NCI-H748 (cell line): ENCODE measurements around the gene IL1RAPL2.

Source experiments
- DNase-seq: peaks from one replicate; lab custom pipeline; 2025; ENCODE audit not compliant: unreplicated experiment; lab: John Stamatoyannopoulos, UW

The IL1RAPL2 gene

DNA sequence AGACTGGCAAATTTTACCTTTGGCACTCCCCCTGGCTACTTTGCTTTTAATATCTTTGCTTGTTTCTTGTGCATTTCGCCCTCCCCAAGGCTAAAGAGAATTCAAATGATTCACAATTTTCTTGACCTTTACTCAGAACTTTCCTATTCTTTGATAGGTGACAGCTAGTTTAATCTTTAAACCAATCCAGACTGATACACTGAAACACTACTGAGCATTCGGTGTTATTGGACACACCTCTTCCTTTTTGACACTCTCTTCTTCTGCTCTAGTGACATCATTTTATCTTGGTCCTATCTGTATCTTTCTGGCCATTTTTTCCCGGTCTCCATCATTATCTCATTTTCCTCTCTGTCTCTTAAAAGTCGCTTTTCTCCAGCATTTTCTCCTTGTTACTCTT, 103.1 kb downstream of the IL1RAPL2 start:
- DNase-seq: no peak

DNA sequence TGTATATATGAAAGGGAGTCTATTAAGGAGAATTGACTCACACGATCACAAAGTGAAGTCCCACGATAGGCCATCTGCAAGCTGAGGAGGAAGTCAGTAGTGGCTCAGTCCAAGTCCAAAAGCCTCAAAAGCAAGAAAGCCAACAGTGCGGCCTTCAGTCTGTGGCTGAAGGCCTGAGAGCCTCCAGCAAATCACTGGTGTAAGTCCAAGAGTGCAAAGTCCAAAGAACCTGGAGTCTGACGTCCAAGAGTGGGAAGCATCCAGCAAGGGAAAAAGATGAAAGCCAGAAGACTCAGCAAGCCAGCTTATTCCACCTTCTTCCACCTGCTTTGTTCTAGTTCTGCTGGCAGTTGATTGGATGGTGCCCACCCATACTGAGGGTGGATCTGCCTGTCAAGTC, 104.1 kb downstream of the IL1RAPL2 start:
- DNase-seq: no peak

DNA sequence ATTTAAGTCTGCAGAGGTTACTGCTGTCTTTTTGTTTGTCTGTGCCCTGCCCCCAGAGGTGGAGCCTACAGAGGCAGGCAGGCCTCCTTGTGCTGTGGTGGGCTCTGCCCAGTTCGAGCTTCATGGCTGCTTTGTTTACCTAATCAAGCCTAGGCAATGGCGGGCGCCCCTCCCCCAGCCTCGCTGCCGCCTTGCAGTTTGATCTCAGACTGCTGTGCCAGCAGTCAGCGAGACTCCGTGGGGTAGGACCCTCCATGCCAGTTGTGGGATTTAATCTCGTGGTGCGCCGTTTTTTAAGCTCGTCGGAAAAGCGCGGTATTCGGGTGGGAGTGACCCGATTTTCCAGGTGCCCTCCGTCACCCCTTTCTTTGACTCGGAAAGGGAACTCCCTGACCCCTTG, 111.5 kb downstream of the IL1RAPL2 start:
- peak; percentile 32 for DNase-seq

DNA sequence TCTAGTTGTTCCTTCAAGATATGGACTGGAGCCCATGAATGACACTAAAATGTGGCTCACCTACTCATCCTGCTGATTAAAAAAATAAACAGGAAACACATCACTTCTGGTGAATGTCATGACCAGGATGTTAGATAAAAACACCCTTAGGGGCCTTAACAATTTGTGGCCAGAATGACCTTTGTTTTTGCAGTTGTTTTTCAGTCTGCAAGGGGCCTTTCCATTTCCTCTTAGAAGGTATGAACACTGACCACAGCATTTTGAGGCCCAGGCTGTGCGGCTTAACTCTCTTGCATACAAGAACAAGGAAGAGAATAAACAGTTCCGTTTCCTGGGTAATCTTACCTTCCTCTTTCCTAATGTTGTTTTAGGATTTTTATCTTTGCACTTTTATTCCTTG, 113.2 kb downstream of the IL1RAPL2 start:
- DNase-seq: no peak

DNA sequence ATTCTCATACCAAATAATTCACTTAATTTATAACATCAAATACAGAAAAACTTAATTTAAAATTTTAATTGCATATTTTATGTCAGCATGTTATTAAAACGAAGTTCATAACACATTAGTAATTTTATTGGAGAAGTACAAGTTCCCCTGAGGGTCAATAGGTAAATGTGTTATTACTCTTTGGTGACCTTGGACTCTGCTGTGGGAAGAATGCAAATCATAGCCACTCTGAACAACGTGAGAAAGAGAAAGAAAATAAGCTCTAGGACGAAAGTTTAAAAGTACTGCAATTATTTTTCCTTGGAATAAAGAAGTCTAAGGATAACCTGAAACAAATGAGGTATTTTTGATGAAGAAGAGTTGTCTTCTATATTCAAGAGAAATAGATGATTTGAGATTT, 115.2 kb downstream of the IL1RAPL2 start:
- no peak for DNase-seq

DNA sequence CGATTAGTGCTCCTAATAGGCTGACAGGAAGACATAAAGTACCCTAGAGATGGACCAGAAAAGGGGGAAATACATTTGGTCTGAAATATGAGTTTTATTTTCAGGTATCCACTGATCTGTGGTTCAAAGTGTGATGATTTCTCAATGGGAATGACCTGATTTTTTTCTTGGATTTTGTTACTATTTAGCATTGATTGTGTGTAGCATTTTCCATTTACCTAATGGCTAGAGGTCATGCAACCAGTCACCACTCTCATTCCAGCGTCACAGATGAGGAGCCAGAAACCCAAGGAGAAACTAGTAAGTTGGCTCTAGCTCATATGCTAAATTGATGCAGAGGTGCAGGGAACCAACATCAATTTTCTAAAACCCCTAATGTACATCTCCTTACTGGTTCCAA, 118.1 kb downstream of the IL1RAPL2 start:
- no peak for DNase-seq

DNA sequence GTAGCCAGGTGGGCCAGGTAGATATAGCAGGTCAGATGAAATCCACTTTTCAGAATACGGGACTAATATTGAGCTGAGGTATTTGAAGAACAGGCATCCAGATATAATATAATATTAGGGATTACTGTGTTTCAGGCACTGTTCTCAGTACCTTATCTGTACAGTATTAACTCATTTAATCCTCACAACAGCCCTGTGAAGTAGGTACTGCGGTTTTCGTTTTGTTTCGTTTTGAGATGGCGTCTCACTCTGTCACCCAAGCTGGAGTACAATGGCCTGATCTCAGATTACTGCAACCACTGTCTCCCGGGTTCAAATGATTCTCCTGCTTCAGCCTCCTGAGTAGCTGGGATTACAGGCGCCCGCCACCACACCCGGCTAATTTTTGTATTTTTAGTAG, 129.6 kb downstream of the IL1RAPL2 start:
- no peak for DNase-seq

DNA sequence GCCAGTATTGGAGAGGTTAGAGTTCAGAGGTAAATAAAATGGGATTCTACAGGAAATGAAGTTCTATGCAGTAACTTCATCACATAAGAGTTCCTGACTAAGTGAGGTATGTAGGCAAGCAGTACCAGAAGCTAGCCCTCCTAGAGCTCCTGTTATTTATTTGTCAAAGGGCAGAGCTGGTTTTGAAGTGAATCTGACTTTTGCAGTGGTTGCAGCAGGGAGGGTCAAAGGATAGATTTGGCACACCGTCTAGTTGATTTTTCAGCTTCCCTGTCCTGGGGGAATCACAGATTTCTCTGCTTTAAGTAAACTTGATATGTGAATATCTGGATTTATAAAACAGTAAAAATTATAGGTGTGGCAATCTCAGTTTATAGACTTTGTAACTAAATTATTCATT, 130.7 kb downstream of the IL1RAPL2 start:
- no peak for DNase-seq

DNA sequence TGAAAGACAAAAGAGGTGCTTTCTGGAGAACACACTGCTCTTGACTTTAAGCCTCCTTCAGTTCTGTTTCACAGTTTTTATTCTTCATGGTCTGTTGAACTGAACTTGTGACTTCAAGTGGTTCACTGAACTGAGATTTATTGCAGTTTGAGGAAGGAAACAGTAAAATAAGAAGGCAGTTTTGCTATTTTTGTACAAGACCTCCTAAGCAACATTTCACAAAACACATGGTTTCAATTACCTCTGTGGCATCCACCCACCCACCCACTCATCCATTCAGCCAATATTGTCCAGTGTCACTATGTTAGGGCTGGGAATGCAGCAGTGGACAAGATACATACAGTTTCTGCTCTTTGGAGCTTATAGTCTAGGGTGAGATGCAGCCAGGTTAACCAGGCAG, 131.3 kb downstream of the IL1RAPL2 start:
- DNase-seq: no peak

DNA sequence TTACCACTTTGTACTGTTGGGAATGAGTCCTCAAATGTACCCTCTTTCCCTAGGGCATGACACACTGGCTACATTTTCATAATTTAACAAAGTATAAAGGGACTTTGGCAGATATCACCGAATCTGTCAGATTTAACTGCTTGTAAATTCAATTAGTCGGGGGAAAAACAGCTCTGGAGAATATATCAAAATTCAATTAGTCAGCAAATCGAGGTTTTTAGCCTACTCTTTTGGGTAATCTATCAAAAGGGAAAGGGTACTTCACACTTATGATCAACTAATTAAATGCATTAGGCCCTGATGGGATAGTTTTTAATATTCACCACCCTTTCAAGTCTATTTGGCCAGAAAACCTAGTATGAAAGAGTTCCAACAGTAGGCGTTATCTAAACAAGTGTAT, 141.0 kb downstream of the IL1RAPL2 start:
- DNase-seq: no peak

DNA sequence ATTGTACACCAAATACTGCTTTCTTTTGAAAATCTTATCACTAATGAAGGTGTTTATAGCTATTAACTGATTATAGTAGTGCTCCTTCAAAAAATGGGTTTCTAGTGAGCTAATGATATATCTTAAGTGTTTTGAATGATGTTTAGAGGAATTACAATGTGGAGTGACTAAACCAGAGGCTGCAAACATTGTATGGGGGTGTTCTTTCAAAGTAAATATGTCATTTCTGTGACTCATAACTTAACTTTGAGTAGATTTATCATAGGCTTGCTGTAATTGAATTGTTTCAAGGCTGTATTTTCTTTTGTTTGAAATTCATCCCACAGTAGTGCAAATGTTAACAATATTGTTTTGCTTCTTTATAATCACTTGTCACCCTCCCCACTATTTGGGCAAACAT, 141.6 kb downstream of the IL1RAPL2 start:
- DNase-seq: no peak

DNA sequence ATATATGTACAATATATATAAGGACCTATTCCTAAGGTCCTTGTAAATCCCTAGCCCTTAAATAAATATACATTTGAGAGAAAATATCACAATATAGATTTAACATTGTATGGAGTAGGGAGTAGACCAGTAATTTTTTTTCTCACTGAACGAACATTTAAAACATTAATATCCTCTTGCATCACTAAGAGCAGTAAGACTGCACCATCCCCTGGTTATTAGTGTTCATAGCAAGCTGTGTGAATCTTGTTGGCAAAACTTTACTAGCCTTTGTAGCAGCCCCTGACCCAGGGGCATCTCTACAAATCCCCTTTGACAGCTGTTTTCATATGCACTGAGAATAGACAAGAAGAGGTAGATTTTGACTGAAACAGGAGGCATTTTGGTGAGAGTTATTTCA, 146.5 kb downstream of the IL1RAPL2 start:
- DNase-seq: no peak

DNA sequence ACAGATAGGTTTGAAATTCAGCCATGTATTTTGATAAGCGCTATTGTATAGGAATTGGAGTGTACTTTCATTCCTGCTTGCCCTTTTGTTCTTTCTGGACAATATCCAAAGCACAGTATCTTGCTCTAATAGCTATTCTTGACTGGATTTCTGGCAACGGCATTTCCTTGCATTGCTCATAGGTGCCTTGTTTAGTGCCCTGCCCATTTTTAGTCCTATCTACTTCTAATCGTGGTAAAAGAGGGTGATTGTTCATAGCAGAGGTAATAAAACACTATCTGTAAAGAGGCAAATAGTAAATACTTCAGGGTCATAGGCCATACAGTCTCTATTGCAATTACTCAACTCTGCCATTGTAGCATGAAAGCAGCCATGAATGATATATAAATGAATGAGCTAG, 155.9 kb downstream of the IL1RAPL2 start:
- no peak for DNase-seq

DNA sequence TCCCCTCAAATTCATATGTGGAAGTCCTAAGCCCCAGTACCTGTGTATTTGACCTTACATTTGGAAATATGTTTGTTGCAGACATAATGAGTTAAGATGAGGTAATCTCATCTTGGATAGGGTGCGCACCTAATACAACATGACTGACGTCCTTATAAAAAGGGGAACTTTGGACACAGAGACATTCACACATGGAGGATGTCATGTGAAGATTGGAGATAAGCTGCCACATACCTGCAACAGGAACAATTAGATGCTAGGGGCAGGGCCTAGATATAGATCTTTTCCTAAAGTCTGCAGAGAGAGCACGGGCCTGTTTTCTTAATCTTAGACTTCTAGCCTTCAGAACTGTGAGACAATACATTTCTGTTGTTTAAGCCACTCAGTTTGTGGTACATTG, 162.5 kb downstream of the IL1RAPL2 start:
- DNase-seq: no peak

DNA sequence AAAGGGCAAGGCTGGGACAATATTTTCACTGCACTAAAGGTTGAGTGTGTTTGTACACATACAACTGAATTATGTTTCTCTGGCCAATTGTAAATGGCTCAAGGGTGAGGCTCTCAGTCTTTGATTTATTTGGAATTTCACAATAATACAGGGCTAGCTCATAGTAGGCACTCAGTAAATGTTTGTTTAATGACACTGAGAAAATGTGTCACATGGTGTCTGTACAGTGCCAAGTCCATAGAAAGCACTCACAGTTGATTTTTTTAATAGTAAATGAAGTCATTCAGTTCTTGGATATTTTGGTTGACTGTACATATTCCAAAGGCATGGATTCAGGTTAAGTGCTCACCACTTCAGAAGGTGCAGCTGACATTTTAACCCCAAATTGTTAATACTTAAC, 176.4 kb downstream of the IL1RAPL2 start:
- no peak for DNase-seq

DNA sequence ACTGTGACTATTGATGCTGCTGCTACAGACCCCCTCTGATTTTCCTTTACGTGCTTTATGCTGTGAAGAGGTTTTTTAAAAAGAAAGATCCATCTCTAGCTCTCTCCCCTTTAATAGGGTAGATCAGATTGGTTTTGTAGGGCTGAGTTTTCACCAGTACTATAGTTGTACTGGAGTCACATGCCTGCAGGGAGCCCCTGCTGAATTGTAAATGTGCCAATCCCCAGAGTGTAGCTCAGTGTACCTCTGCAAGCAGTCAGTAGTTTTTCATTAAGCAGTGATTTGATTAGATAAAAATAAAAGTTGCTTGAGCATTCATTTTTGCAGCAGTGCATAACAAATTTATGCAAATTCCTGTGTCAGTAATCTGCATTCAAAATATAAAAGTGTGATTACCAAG, 179.2 kb downstream of the IL1RAPL2 start:
- DNase-seq: no peak

DNA sequence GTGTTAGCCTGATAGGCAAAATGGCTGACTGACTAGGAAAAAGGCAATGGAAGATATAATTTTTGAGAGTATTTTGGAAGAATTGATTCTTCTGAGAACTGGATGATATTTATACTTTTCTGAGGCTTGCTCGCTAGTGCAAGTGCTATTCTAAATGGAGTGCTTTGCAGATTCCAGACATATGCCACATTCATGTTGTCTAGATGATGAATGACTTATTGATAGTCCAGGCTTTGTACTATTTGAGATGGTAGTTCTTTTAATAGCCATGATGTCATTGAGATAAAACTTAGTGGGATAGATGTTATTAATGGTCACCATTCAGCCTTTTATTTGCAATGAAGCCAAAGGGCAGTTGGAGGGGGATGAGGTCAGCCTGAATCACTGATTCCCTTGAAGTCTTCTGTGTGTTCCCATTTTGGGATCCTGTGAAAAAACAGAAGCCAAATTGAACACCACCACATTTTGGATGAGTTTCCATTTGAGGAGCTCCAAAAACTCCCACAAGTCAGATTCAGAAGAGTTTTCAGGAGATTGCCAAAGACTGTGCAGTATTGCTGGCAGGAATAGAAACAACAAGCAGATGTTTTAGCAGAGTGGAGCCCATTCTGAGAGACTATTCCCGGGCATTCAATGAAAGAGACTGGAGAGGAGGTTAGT, 184.1 kb downstream of the IL1RAPL2 start:
- no peak for DNase-seq

DNA sequence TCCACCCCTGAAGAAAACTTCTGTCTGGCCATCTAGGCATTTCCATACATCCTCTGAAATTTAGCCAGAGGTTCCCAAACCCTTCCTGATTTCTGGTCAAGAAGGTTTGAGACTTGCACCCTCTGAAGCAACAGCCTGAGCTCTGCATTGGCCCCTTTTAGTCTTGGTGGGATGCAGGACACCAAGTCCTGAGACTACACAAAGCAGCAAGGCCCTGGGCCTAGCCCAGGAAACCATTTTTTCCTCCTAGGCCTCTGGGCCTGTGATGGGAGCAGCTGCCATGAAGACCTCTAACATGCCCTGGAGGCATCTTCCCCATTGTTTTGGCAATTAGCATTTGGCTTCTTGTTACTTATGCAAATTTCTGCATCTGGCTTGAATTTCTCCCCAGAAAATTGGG, 196.6 kb downstream of the IL1RAPL2 start:
- no peak for DNase-seq

DNA sequence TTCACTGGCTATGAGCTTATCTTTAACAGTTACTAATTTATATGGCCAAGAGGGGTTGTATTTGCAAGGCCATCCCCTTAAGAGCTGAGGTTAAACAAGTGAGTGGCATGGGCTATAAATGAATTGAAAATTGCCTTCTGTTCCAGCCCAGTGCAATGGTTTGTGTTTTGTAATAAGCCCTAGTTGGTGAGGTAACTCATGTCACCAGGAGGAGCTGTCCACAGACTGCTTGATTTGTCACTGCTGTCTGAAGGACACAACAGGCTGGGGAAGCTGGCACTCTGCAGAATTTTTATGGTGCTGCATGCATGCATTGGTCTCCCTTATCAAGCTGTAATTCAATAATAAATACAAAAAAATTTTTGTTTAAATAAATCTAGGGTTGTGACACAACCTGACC, 223.8 kb downstream of the IL1RAPL2 start:
- no peak for DNase-seq

DNA sequence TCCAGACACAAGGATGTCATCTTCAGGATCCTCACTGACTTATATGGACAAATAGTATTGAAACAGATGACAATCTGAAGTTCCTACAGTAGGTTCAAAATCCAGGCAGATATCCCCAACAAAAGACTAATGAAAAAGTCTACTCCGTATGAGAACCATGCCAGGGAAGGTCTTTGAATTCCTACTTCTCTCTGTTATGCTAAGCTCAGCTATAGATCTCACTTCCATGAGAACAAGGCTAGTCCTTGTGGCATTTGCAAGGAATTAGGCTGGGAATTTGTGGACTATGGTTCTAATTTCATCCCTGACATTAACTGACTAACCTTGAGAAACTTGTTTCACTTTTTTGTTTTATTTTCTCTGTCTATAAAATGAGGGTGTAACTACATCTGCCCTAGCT, 229.8 kb downstream of the IL1RAPL2 start:
- no peak for DNase-seq

DNA sequence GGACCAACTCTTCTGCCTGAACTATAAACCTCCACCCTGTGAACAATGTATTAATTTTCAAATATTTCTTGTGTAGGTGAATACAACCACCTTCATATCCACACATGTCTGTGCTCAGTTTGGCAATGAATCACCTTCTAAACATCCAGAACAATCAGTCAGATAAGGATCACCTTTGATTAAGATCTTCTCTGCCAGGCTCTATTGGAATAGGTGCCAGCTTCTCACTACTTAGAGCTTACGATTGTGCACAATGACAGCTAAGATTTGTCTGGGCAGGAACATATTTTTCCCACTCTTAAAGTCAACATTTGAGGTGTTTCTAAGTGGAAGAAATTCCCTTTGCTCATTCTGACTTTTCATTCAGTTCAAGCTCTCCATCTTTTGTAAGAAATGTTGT, 237.2 kb downstream of the IL1RAPL2 start:
- no peak for DNase-seq

DNA sequence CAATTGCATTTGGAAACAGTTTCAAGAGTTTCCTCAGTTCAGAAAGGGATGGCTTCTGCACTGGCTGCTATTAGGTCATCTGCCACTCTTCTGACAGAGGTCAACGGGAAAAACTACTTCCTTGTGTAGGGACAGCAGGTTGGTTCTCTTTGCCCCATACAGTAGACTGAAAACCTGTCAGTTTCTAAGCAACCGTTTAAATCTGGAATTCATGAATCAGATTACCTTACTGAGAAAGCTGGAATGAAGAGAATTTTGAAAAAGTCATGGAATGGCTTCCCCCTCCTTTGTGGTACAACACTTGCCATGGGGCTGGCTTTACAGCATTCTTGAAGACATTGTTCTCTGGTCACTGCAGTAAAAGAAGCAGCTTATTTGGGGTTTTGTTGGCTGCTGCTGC, 240.3 kb downstream of the IL1RAPL2 start:
- no peak for DNase-seq

DNA sequence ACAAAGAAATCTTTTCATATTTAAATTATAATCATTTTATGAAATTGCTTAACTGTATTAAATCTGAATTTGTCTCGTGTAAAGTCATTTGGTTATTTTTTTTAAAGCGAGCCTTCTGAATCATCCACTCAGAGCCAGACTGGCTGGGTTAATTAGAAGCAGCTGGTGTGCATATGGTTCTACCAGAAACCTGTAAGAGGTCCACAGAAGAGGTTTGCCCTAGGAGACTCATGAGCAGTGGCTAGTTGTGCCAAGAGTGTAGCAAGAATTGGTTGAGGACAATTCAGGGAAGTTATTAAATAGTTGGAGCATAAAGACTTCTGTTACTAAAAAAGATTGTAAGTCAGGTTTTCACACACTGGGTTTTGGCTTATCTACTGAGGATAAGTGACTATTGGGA, 267.4 kb downstream of the IL1RAPL2 start:
- DNase-seq: no peak

DNA sequence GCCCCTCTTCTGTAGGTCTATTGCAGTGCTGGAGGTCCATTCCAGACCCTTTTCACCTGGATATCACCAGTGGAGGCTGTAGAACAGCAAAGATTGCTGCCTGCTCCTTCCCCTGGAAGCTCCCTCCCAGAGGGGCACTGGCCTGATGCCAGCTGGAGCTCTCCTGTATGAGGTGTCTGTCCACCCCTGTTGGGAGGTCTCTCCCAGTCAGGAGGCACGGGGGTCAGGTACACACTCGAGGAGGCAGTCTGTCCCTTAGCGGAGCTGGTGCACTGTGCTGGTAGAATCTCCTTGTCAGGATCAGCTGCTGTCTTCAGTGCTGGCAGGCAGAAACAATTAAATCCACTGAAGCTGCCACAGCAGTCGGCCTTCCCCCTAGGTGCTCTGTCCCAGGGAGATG, 276.6 kb downstream of the IL1RAPL2 start:
- no peak for DNase-seq
